Activated CD4-positive, CD25-positive, alpha-beta regulatory T cell treated with anti-CD3 and anti-CD28 coated beads, Interleukin-2, amount 50 U/mL, for 72 hours (primary cell): Measurements from ENCODE around the gene ADM2.
"Not testable (repeated sequence)": the region's sequence is repeated elsewhere in the genome, so short reads cannot be mapped to it uniquely, and the experiment has no call there.

Experiments used
- DNase-seq: peaks from one replicate; pipeline ENCODE4 v3.0.0; 2021

Gene ADM2

GRCh38 chr22:50507991-50508884, 26.9 kb downstream of the ADM2 start, which contains the start of gene NCAPH2:
Gene NCAPH2, plus strand, starts transcription at chr22:50508224. Its CDS starts 114 bp downstream, at chr22:50508338.
- peak; percentile 97 for DNase-seq

- no peak for DNase-seq
Observed at GRCh38 chr22:50508897-50509296, 27.6 kb downstream of the ADM2 start.

GRCh38 chr22:50513175-50513574, 31.8 kb downstream of the ADM2 start:
- DNase-seq = no peak

GRCh38 chr22:50516068-50516467, 34.7 kb downstream of the ADM2 start:
- no peak for DNase-seq

- DNase-seq = no peak
Observed at GRCh38 chr22:50516891-50517290, 35.5 kb downstream of the ADM2 start.

GRCh38 chr22:50517495-50518260, 36.3 kb downstream of the ADM2 start:
- no peak for DNase-seq

GRCh38 chr22:50518606-50519005, 37.3 kb downstream of the ADM2 start:
- DNase-seq = no peak

GRCh38 chr22:50519151-50519550, 37.8 kb downstream of the ADM2 start:
- no peak for DNase-seq

GRCh38 chr22:50520184-50520583, 38.8 kb downstream of the ADM2 start:
- not testable (repeated sequence) for DNase-seq

- no peak for DNase-seq
Observed at GRCh38 chr22:50520826-50521453, 39.6 kb downstream of the ADM2 start.

GRCh38 chr22:50521710-50522109, 40.4 kb downstream of the ADM2 start:
- DNase-seq = no peak

- no peak for DNase-seq
Observed at GRCh38 chr22:50522208-50522805, 41.0 kb downstream of the ADM2 start.

- DNase-seq = no peak
Observed at GRCh38 chr22:50522806-50523438, 41.6 kb downstream of the ADM2 start.

- no peak for DNase-seq
Observed at GRCh38 chr22:50523458-50523805, 42.1 kb downstream of the ADM2 start.

GRCh38 chr22:50523806-50524675, 42.7 kb downstream of the ADM2 start:
- no peak for DNase-seq

GRCh38 chr22:50524676-50525103, 43.3 kb downstream of the ADM2 start:
- no peak for DNase-seq

- DNase-seq = peak; percentile 98
Observed at GRCh38 chr22:50525104-50525857, 43.9 kb downstream of the ADM2 start, which contains the start of gene SCO2. Gene SCO2, minus strand, starts transcription at chr22:50525598. Its CDS starts 1,187 bp downstream, at chr22:50524411.

- DNase-seq = no peak
Observed at GRCh38 chr22:50525858-50526107, 44.4 kb downstream of the ADM2 start.

GRCh38 chr22:50526108-50526833, 44.9 kb downstream of the ADM2 start:
- peak; percentile 86 for DNase-seq
